GM18858 (cell line): ENCODE measurements around the gene MRPL36.
A peak's percentile ranks its signal among the peaks of the same experiment; 100 is the strongest.
"Not testable (repeated sequence)": the region's sequence is repeated elsewhere in the genome, so short reads cannot be mapped to it uniquely, and the experiment has no call there.

Source experiments
- ATAC-seq: cut with Tn5 transposase; IDR thresholded peaks from one replicate; pipeline ENCODE4 v1.9.1; 2021; ENCODE audit not compliant: unreplicated experiment

MRPL36 gene

DNA sequence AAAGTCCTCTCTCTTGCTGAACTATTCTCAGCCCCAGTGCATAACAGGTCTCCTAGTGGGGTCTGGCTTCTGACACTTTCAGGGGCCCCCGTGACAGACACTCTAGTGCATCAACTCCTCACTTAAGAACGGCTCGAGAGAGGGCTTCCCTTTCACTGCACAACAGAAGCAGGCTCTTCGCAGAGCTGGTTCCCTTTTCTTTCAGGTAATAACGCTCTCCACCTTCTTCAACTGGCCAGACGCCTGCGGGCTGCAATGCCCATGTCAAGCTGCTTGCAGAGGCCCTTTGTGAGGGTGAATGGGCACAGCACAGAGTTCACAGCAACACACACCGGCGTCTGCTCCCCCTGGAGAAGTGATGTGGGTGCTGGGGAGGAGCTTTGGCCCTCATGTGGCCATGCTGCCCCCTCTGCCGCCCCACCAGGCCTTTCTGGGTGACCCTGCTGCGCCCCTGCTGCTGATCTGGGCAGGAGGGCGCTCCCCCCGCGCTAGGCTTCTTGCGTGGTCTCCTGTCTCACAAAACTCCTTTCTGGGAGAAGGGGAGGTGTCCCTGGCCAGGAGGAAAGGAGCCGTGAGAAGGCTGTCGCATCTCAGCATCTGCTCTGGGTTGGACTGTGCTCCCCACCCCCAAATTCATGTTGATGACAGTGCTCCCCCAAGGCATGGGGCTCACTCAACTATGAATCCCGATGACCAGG, 2.4 kb downstream of the MRPL36 start:
- no peak for ATAC-seq

DNA sequence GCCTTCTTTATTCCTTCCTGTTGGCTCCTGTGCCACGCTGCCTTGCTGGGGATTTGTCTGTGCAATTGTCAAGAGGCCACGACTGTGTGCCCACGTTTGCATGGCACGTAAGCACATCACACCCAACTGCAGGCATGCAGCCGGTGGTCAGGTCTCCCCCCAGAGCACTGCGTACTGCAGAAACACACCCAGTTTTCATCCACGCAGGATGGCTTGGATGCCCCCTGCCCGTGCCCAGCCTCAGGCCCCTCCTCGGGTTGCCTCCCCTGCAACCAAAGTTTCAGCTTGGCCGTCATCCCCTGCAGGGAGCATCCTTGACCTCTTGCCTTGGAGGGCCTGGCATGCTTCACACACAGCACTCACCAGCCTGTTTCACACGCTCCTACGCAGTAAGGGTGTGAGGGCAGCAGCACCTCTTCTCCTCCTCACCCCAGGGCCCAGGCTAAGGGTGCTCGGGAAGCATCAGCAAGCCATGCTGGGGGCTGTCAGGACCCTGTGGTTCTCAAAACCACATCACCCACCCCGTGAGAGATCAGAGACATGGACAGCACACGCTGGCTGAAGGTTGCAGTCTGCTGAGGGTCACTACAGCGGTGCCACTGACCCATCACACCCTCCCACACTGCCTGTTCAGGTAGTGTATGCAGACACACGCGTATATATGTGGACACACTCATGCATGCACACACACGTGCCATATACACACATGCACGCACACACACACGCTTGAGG, 3.1 kb downstream of the MRPL36 start:
- no peak for ATAC-seq

DNA sequence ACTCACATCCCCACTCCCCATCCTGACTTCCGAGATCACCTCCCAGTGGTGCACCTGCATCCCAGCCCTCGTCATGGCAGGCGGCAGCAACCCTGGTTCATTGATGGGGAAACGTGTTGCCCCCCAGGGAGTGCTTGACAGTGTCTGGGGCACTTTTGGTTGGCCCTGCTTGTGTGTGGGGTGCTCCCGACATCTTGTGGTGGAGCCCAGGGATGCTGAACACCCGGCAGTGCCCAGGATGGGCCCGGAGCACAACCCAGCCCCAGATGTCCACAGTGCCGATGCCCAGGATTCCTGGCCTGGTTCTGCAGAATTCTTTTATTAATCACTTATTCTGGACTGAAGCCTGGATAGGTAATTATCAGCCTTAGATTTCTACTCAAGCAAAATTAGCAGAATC, 3.7 kb downstream of the MRPL36 start:
- ATAC-seq = no peak

DNA sequence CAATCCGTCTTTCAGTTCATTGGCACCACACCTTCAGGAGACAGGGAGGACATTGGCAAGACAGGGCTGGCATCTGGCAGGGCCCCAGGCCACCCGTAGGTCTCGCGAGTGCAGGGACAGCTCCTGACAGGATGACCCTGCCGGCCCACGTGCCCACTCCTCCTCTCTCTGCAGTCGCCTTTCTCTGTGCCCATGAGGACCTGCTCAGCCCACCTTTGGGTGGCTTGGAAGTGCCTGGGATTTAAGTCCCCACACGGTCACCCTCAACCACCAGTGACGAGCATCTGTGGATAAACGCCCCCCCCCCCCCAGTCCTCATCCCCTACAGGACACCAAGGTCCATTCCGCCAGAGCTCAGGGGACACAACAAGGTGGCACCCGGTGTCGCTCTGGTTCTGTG, 4.1 kb downstream of the MRPL36 start:
- no peak for ATAC-seq

DNA sequence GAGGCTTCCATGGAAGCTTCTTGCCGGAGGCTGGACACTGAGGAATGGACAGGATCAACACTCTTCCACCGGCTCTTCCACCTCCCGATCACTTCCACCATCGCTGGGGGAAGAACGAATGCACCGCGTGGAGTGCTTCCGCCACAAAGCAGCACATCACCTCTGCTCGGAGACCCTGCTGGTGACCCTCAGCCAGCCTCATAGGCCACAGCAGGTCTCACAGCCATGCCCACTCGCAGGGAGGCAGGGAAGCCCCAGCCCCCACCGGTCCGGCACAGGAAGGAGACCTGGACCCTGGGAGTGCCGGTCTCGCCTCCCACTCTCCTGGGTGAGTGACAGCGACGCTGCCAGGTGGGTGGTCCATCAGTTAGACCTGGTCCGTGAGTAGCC, 4.7 kb downstream of the MRPL36 start:
- ATAC-seq = no peak

DNA sequence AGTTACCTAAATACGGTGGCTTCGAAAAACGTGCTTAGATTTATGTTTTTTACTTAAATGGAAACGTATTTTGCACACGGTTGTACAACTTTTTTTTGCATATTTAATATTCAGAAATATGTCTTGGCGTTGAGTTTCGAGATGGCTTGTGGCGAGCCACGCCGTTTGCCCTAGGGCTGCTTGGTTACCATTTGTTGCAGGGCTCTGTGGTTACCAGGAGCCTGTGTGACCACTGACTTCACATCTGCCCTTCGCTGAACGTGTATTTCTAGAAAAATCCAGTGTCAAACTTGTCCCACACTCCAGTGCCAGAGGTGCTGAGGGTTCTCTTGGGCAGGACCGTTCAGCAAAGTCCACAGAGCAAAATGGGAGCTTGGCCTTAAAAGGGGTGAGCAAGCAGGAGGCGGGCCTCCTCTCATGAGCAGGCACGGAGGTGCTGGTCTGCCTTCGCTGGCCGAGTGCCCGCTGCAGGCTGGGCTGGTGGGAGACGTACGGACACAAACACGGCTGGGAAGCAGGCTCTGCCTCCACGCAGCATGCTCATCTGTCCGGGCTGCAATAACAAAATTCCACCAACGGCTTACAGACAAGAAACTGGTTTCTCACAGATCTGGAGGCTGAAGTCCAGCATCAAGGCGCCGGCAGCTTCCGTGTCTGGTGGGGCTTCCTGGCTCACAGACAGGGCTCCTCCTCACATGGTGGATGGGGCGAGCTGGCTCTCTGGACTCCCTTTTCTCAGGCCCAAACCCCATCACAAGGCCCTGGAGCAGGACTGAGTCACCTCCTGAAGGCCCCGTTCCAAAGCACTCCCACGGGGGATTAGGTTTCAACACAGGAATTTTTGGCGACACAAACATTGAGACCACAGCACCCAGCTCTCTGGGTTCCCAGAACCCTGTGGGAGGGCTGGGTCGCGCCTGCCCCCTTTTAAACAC, 5.4 kb downstream of the MRPL36 start:
- no peak for ATAC-seq

DNA sequence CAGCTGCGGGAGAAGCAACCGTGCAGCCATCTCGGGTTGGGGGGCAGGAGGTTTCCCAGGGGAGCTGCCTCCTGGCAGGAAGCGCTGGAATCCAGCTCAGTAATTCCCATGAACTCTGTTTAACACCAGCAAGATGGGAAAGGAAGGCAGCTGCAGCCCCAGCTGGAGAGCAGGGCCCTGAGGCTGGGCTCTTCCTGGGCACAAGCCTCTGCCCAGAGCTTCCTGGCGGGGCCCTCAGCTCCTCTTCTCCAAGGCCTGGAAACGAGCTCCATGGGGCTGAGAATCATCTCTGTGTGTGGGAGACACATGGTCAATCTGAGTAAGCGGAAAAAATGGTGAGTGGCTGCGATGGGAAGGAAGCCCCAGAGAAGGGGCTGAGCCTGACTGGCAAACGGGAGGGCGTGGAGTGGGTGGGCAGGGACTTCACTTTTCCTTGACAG, 6.3 kb downstream of the MRPL36 start:
- no peak for ATAC-seq

DNA sequence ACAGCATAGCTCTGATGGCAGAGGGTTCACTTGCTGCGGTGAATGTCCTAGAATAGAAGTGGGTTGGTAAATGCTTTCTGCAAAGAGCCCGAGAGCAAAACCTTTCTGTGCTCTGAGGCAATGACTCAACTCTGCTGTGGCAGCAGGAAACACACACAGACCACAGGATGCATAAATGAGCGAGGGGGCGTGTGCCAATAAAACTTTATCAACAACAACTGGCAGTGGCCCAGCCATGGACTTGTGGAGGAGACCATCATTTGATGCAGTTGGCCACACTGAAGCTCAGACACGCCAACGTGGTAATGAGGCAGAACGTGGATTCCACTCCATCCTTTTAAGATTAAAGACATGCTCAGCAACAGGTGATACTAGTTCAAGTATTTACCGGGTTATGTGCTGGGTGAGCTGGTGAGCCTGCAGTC, 6.8 kb downstream of the MRPL36 start:
- peak; percentile 99 for ATAC-seq

DNA sequence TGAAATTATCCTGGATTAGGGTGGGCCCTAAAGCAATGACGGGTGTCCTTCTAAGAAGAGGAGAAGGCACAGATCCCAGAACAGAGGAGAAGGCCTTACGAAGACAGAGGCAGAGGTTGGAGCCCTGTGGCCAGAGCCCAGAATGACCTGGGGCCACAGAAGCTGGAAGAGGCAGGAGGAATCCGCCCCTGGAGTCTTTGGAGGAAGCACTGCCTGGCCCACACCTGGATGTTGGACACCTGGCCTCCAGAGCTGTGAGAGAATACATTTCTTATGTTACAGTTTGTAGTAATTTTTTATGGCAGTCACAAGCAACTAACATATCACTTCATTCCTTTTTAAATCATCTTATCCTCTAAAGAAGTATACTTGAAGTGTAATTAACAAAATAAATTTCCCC, 8.5 kb downstream of the MRPL36 start:
- no peak for ATAC-seq

DNA sequence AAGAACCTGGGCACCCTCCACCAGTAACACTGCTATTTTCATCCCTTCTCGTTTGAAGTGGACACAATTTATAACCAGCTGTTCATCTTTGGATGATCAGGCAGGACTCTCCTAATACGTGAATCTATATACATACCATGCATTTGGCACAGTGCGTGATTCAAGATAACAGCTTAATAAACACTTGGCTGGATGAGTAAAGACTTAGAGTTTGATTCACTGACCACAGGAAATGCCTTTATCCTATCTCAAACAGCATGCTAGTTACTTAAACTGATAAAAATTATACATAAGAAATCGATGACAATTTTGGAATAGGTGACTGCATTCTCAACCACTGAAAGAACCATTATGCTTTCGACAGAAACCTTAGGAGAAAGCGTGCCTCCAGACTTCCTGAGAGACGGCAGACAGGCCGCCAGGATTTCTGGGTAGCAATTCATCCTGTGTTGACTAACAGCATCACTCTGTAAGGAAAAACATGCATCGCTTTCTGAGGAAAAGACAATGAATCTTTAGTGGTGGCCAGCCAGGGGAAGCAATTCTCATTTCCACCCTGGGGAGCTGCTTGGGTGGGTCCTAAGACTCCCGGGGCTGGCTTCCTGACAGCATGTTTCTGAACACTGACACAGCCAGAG, 9.7 kb downstream of the MRPL36 start:
- no peak for ATAC-seq

DNA sequence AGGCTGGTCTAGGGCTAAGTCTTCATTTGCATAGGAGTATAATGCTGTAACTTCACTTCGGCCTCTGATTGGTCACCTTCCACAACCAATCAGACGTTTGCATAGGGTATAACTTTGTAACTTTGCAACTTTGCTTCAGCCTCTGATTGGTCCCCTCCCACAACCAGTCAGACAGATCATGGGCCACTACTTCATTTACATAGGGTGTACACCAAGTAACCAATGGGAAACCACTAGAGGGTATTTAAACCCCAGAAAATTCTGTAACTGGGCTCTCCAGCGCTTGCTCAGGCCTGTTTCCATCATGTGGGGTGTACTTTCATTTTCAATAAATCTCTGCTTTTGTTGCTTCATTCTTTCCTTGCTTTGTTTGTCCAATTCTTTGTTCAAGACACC, 10.2 kb downstream of the MRPL36 start:
- not testable (repeated sequence) for ATAC-seq

DNA sequence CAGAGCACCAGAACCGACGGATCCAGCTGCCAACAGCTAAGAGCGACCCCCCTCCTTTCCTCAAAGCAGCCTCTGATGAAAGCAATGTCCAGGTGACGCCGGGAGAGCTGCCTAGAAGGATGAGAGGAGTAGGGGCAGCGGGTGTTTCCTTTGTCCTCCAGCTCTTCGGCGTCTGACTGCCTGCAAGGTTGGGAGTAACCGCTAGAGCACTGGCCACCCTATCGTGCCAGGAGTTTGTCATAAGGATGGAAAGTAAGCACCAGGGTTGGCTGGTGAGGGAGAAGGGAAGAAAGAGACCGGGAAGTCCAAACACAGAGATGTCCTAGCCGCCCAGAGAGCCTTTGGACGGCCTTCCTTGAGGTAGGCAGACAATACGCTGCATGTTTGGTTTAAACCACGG, 10.8 kb downstream of the MRPL36 start:
- no peak for ATAC-seq

DNA sequence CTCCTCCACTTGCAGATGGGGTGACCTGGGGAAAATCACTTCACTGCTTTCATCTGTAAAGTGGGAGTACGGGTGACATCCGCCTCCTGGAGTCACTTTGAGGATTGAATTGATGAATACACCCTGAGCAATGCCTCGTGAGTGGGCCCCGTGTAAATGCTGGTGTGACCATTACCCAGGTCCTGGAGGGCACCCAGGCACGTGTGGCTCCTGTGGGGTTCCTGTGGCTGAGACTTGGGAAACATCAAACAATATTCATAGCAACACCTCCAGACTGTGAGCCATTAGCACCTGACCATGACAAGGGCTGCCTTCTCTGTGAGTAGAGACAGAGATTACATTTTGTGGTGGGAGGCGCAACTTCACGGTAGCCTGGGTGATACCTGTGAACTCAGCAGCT, 11.4 kb downstream of the MRPL36 start:
- ATAC-seq = no peak

DNA sequence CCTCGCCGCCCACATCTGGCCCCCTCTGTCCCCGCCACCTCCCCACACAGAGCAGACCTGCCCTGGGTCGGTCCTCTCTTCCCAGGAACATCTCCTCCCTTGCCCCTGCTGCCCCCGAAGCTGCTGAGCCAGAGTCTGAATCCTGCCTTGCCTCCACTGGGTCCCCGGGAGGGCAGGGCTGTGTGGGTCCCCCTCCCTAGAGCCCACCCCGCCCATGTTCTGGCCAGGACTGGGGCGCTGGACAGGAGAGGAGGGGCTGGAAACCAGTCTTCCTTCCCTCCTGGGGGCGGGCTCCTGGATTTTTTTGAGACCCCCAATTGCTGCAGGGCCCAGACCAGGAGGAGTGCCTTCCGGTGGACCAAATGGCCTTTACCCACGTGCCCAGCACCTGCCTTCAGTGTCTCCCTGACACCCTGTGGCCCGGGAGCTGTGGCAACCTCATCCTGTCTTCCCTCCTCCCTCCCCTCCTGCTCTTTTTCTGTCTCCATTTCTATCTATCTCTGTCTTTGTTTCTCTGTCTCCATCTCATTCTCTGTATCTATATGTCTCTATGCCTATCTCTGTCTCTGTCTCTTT, 12.1 kb downstream of the MRPL36 start:
- no peak for ATAC-seq

DNA sequence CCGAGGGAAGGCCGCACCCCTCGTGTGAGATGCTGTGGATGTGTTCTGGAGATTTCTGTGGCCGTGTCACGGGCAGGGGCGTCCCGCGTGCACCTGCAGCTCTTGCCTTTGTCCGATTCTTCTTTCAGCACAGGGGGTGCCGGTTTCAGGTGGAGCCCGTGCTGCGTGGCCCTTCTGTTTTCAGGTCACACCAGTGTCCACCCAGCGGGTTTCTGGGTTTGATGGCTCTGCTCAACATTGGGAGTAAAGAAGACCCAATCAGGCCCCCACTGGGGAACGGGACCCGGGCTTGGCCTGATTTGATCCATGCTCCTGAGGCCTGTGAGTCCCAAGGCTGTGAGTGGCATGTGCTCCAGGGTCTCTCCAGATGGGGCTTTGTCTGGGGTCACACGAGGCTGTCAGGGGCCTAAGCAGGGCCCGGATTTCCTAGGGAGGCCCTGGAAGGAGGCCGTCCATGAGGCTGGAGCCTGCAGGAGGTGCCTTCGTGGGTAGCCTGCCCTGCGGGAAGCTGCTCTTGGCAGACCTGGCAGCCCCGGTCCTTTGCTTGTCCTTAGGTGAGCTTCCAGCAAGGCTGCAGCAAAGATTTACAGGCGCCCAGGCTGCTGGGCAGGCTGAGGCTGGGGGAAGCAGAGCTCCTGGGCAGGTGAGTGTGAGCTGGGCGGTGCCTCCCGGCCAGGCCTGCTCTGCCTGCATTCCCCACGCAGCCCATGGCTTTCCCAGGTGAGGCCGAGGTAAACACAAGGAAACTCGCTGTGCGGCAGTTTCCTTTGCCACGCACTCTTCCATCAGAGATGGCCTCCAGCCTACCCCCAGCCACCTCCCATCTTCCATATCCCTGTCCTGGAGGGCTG, 12.8 kb downstream of the MRPL36 start:
- no peak for ATAC-seq

DNA sequence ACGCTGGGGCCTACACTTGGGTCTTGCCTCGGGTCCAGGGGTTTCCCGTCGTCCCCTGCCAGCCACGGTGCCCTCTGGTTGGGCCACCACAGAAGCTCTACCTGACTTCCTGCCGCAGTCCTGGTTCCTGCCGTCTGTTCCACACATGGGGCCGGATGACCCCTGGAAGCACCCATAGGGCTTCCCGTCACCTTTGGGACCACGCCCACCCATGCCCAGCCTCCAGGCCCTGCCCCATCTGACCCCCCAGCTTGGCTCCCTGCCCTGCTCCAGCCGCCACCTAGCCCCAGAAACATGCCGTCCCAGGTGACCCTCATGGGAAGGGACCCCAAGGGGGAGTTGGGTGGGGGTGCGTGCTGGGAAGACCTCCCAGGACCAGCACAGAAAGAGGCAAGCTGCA, 13.7 kb downstream of the MRPL36 start:
- no peak for ATAC-seq

DNA sequence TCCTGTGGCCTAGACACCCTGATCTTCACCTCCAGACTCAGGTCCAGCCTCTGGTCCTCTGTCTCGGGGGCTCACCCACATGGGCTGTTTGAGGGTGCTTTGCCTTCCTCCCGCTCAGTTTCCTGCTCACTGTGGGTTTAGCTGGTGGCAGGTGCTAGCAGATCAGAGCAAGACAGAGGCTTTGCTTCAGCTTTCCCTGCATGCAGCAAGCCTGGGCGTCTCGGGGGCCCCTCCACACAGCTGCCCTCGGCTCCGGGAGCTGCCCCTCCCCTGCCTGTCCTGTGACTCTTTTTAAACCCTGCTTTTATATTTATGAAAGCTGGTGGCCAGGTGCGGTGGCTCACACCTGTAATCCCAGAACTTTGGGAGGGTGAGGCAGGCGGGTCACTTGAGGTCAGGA, 14.6 kb downstream of the MRPL36 start:
- ATAC-seq = no peak

DNA sequence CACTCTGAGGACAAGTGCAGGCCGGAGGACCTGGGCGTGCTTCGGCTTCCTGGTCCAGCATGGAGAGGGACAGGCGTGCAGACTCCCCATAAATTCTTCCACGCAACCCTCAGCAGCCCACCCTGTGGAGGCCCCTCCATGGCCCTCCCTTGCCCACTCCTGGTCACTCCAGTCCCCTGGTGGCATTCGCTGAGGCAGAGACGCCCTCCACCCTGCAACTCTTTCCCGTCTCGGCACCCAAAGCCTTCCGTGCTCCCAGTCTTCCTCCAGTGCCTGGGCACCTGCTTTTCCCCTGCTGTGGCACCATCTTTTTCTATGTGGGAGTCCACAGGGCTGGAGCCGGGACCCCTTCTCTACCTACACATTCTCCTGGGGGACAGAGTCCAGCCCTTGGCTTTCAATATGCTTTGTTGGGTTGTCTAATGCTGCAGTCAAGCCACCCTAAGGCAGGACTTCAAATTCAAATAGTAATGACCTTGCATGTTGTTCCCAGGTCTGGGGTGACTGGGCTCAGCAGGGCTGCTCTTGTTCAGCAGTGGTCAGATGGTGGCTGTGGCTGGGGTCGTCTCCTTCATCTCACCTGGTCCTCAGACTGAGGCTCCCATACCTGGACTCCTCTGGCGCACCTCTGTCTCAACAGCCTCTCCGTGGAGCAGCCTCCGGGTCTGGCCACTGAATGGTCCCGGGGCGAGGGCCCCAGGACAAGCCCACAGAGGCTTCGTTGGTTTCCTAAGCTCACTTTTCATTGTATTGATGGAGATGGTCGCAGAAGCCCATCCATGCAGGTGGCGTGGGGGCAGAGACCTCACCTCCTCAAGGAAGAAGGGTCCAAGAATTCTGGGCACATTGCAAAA, 15.2 kb downstream of the MRPL36 start:
- ATAC-seq = no peak

DNA sequence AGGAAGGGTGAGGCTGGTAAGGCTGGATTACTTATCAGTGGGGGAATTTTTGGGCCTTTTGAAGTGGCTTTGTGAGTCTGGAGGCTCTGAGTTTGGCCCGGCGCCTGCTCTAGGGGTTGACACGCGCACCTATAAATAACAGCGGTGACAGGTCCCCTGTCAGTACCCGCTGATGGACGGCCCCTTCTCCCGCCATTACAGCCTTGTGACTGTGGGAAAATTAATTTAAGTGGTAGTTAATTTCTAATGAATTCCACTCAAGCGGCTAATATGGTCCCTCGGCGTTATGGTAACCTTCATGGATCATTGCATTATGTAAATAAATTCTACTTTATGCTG, 16.5 kb downstream of the MRPL36 start:
- ATAC-seq = peak; percentile 77
